Activated CD4-positive, CD25-positive, alpha-beta regulatory T cell treated with anti-CD3 and anti-CD28 coated beads, Interleukin-2, amount 50 U/mL, for 16 hours (primary cell): ENCODE data around the gene IL18RAP.

ENCODE experiments used
- DNase-seq: peaks from one replicate; pipeline ENCODE4 v3.0.0-alpha.2; 2020; ENCODE audit warnings: low read depth, low spot score

Gene IL18RAP, protein sequence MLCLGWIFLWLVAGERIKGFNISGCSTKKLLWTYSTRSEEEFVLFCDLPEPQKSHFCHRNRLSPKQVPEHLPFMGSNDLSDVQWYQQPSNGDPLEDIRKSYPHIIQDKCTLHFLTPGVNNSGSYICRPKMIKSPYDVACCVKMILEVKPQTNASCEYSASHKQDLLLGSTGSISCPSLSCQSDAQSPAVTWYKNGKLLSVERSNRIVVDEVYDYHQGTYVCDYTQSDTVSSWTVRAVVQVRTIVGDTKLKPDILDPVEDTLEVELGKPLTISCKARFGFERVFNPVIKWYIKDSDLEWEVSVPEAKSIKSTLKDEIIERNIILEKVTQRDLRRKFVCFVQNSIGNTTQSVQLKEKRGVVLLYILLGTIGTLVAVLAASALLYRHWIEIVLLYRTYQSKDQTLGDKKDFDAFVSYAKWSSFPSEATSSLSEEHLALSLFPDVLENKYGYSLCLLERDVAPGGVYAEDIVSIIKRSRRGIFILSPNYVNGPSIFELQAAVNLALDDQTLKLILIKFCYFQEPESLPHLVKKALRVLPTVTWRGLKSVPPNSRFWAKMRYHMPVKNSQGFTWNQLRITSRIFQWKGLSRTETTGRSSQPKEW

DNA sequence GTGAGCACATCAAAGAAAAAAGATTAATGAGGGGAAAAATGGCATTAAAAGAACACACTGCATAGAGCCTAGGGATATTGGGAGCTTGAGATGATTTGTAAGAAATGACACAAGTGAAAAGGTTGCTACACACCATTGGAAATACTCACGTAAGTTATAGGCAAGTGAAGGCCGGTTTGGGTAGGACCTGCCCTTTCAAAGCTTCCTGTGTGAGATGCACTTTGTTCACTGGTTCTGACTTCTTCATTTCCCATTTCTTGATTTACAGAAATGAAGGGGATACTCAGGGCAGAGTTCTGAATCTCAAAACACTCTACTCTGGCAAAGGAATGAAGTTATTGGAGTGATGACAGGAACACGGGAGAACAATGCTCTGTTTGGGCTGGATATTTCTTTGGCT is at the start of gene IL18RAP:
TSS of gene IL18RAP (plus strand) at position 251 of the 400 bp plus-strand sequence. CDS start at position 369, 118 bp downstream.
- DNase-seq, result no peak

DNA sequence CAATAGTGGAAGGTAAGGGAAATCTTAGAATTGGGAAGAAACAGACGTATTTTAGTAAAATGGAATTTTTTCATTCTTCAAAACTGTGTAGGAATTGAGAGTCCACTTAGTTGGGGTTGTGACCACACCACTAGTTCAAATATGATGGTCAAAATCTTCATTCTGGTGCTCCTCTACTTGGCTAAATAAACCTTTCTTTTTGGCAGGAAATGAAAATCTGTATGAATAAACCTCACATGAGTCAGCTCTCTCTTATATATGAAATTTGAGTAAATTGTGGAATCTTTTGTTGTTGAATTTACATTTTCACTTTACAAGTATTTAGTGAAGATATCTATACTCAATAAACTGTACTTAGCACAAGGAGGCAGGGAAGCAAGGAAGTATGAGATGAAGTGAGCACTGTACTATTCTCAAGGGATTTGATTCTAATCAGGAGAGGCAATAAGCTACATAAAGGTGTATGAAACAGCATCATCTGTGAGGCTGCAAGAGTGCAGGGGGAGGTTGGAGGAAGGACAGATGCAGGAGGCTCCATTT is 46.8 kb upstream of the IL18RAP start:
- DNase-seq, result no peak

DNA sequence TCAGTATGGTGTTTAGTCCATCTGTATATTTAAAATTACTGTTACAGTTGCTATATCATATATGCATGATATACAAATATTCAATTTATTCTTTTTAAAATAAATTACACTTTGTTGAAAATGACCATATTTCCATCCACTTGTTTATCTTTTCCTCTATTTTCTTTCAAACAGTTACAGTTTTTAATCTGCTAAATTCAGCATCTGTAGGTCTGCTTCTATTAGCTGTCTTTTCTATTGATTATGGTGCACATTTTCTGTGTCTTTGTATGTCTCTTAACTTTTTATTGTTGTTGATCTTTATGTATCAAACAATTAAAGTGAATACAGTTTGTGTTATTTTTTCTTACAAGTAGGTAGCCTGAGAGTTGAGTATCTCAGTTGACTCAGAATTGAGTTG is 39.2 kb upstream of the IL18RAP start:
- DNase-seq, result no peak

DNA sequence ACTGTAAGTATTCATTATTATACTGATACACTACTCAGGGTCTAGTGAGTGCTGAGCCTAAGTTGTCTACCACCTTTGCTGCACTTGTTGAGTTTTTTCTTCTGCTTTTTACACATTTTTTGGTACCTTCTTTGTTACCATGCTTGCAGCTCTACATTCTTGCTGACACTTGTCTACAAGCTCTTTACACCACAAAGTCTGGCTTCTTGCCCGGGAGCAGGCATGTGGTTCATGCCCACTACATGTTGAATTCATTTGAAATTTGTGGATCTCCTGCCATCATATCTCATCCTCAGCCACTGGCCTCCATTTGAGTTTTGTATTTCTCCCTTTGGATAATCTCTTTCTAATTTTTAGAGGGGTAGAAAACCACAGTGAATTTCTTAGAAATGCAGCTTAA is 37.4 kb upstream of the IL18RAP start:
- DNase-seq, result no peak

DNA sequence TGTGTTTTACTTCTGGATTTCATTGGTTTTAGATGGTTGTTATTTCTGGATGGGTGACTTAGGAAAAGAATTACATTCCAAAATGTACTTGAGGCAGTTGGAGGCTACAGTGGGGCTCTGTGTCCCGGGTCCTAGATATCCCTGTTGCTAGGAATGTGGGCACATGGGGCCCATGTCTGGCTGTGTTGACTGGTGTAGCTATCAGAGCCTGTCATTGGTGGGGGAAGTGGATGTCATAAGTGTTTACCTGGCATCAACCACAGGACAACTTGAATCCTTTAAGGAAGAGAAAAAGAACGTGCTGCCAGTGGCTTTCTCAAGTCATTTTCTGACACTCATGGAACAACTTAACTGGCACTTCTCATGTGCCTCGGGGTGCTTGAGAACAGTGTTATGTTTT is 37.0 kb upstream of the IL18RAP start:
- DNase-seq, result no peak

DNA sequence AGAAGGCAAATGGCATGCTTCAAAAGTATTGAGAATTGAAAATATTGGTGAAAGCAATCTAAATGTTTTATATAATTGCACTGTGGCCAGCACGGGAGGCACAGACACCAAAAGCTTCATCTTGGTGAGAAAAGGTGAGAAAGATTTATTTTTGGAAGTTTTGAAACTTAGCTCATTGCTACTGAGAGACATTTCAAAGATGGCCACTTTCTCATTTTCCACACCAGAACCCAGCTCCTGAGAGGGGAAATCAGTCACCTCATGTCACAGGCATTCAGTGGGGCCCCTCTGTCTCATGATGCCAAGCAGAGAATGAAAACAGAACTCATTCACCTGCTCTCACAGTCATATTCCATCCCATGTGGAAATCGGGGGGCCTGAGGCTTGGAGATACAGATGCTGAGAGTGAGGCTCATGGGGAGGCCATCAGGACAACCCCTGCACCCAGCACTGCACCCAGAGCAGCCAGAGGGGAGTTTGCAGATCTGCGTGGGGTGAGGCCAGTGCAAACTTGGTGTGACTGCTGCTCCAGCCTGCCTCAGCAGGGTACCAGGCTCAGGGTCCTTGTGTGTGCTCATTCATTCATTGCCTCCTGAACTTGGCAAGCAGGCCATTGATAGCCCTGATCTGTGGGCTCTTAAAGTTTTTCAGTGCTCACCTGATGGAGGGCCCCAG is 36.0 kb upstream of the IL18RAP start:
- DNase-seq, result no peak

DNA sequence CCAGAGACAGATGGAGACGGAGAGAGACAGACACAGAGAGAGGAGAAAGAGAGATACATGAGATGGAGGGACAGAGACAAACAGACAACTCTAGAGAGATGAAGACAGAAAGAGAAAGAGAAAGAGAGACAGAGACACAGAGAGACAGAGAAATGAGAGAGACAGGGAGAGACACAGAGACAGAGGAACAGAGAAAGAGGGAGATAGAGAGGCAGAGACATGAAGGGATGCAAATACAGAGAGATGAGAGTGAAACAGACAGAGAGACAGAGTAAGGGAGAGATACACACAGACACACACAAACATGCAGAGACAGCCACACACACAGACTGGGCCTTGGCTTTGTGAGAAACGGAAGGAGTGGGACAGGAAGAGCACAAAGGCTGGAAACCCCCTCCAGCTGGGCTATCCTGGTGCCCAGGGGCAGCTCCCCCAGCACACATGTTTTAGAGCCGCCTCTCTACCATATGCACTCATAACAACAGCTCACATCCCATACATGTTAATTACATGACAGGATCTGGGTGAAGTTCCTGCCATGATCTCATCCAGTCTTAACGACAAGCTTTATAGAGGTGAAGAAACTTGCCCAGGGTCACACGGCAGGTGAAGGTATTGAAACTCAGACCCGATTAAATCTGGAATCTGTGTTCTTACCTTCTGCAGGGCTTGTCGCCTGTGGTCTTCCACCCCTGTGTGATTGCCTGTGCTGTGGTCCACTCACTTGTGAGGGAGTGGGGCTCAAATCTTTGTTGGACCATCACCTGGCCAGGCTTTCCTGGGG is 35.0 kb upstream of the IL18RAP start:
- no peak for DNase-seq

DNA sequence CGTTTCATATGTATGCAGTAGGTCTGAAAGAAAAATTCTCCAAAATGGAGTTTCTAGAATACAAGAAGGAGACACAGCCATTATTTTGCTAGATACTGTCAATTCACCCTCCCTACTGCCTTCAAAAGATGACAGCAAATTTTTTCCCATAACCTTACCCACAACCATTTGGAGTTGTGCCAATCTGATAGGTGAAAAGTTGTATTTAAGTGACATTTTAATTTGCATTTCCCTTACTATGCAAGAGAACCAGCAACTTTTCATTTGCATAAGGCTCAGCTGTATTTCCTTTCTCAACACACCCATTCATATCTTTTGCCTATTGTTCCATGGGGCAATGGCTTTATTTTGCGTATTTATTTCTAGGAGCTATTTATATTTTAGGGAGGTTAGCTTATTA is 31.4 kb upstream of the IL18RAP start:
- no peak for DNase-seq

DNA sequence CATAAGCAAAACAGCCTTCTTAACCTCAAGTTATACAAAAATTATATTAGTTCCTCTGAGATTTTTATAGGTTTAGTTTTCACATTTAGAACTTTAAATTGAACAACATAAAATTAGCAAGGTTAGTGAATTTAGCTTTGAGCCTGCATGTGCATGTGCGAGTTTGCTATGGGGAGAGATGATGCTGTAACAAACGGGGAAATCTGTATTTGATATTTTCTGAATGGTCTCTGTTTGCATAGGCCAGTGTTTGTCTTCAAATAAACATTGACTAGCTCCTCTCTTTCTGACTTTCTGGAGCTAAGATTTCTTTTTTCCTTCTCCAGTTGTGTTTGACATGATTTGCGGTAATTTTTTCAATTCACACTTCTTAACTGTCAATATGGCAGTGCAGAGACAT is 30.9 kb upstream of the IL18RAP start:
- DNase-seq, result no peak

DNA sequence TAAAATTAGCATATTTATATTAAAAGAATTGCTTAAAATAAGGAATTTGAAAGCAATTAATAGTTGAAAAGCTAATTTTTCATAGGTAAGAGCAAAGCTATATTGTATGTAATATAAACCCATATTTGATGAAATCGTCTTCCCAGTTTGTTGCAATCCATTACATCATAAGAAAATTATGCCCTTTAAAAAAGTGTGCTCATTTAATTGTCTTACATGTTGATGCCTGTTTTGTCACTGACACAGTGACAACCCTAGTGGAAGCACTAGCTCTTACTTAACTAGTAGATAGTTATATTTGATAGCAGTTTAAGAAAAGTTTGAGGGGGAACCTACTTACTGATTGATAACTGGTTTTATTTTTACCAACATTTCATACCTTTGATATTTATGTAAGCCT is 30.0 kb upstream of the IL18RAP start:
- DNase-seq, result no peak

DNA sequence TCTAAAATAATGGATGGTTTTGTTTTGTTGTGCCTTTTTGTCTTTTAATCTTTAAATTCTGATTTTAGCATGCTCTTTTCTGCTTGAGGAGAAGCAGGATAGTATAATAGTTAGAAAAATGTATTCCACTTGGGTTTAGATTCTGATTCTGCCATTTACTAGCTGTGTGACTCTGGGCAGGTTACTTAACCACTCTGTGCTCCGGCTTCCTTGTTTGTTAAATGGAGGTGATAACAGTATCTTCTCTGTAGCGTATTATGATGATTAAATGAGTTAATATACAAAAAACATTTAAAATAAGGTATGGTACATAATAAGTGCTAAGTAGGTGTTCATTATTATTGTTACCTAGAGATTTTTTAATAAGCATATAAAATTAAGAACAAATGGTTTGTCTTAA is 26.9 kb upstream of the IL18RAP start:
- no peak for DNase-seq

DNA sequence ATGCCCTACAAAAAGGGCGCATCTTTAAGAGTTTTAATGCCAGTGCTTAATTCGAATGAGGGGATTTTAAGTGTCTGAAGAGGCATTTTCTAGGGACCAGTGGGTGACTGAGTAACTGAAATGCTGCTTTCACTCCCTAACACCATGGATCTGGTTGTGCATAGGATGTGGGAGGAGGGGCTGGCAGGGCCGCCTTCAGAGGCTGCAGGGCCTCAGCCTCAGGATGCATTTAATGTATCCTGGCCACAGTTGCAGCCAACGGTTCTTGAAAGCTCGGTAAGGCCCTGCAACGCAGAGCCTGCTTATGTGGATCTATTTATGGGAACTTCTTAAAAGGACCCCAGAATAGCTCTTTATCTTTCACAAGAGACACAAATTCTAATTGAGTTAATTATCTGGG is 25.8 kb upstream of the IL18RAP start:
- no peak for DNase-seq

DNA sequence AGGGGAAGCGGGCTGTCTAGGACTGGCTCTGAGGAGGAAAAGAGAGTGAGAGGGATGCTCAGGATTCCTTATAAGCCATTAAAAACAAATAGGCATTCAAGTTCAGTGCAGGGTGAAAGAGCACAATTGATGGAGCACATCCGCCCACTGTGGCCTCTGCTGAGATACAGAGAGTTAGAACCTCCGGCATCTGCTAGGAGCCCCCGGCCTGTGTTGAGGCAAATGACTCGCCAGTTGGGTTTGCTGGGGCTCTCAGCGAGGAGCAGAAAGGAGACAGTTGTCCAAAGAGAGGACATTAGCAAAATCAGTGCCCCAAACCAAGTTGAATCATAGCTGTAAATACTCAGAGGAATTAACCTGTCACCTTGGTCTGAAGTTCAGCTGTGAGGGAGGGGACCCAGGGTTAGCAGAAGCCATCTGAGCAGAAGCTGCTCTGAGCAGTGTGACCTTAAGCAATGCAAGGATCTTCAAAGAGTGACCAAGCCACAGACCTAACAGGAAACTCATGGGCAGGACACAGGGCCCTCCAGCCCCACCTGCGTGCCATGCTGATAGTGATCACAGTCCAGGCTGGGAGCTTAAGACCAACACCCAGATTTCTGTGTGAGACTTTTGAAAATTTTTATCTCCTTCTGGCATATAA is 23.3 kb upstream of the IL18RAP start:
- no peak for DNase-seq

DNA sequence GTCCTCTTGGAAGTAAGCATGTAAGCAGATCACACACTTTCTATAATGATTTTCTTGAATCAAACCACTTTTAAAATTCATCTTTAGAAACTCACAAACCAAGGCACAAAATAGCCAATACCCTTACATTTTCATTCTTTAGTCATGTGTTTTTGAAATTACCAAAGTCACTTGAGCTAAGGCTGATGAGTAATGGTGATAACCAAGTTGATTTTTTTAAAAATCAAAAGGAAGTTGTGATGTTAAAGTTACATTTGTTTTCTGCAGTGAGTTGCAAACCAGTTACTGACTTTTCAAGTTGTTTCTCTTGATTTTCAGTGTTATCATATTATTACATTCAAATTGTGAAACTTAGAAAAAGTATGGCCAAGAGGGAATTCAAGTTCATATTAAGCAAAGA is 21.5 kb upstream of the IL18RAP start:
- no peak for DNase-seq

DNA sequence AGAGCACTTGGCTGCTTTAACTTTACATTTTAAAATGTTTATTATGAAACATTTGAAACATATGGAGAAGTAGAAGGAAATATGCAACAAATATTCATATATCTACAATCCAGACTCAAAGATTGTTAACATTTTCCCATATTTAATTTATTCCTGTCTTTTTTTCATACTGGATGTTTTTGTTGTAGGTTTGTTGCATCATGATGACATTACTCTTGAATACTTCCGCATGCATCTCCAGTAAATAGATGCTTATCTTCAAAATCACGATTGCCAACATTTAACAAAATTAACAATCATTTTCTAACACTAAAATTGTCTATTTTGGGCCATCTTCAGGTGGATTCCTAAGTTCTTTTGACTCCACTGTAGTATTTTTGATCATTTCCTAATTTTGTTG is 21.1 kb upstream of the IL18RAP start:
- DNase-seq, result no peak

DNA sequence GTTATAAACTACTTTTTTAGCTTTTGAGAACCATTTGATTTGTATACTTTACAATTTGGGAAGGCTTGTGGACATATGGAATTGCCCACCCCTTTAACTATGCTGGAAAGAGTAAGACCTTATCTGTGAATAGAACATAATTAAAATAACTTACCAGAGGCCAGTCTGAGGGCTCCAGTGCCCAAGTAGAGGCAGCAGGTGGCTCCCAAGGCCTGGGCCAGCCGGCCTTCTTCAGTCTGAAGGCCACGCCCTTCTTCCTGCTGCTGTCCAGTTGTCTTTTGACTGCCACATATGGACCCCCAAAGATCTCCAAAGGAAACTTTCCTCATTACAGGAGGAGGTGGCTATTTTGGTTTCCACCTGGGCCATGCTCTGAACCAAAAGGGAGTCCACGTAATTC is 12.0 kb upstream of the IL18RAP start:
- DNase-seq, result no peak

DNA sequence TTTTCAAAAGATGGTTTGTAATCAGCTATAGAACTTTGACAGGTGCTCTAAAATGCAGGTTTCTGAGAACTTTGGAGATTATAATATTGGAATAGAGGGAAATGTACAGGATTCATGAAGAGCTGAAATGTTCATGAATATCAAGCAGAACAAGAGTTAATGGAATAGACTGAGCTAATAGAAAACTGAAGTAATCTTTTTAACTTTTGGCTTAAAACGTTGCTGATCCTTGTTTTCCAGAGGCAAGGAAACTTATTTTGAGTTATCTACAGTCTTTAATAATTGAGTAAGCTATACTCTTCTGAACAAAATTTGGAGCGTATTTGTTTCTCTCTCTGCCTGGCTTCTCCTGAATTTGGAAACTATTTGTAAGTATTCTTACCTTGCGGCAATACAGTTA is 10.8 kb upstream of the IL18RAP start:
- no peak for DNase-seq

DNA sequence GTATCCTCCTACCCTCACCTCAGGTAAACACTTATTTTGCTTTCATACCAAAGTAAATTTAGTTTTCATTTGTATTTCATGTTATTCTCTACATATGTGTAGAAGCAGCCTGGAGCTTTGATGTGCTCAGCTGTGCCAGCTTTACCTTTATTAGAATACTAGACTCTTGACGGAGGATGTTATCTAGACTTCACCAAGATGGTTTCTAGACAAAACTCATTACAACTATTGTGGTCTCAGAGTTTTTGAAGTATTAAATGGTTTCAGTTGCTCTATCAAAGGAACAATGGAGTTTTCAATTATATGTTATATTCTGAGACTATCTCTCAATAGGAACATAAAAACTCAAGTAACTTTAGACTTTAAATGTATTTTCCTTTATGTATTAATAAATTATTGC is 5.0 kb upstream of the IL18RAP start:
- no peak for DNase-seq

DNA sequence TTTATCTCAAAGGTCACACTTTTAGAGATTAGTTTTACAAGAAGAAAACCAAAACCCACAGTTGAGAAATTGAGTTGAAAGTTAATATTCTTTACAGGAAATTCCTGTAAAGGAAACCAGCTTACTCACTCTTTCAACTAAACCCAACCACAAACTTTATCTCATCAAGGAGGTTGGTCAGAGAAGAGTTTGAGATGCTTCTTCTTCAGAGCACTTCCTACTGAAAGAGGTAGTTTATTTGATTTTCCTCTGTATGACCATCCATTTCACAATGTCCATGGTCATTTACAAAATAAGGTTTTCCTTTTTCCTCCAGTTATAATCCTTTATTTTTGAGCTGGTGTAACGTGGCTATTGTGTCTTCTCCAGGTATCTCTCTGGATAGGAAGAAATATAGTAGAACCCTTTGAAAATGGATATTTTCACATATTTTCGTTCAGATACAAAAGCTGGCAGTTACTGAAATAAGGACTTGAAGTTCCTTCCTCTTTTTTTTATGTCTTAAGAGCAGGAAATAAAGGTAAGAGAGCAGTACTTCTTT is 4.5 kb upstream of the IL18RAP start:
- DNase-seq, result no peak

DNA sequence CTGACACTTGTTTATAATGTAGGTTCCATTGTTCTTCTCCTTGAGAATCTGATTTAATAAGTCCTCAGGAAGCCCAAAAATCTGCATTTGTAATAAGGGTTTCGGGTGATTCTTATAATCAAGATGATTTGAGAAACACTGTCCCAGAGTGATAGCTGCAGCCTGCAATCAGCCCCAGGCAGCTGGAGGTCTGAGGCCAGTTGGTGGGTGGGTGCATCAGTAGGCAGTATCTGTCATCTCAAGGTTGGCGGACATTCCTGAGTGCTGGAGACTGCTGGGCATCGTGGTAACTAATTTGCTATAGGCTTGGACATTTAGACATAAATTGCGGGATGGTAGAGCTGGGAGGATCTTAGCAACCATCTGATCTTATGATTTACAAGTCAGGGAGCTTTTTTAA is 2.7 kb upstream of the IL18RAP start:
- DNase-seq, result no peak
